GM10847 (cell line): ENCODE results near the gene MED22.

Experiments used
- POLR2A ChIP-seq: IDR thresholded peaks from 2 replicates; pipeline ENCODE4 v1.6.1; 2011; ENCODE audit not compliant: insufficient read length; ENCODE audit errors: extremely low read depth

Gene MED22

GRCh38 chr9:133331641-133332380, 16.1 kb downstream of the MED22 start:
- TF ChIP-seq POLR2A: no peak

GRCh38 chr9:133331221-133331620, 16.7 kb downstream of the MED22 start:
- TF ChIP-seq POLR2A: no peak

- TF ChIP-seq POLR2A: no peak
Measured at GRCh38 chr9:133327834-133328484, 20.0 kb downstream of the MED22 start.

- no peak for TF ChIP-seq POLR2A
Measured at GRCh38 chr9:133323991-133324703, 23.8 kb downstream of the MED22 start.

- no peak for TF ChIP-seq POLR2A
Measured at GRCh38 chr9:133323211-133323610, 24.7 kb downstream of the MED22 start.

- TF ChIP-seq POLR2A: no peak
Measured at GRCh38 chr9:133322701-133323100, 25.2 kb downstream of the MED22 start.

- no peak for TF ChIP-seq POLR2A
Measured at GRCh38 chr9:133321411-133321935, 26.5 kb downstream of the MED22 start.

GRCh38 chr9:133320421-133320881, 27.5 kb downstream of the MED22 start:
- TF ChIP-seq POLR2A: no peak

- no peak for TF ChIP-seq POLR2A
Measured at GRCh38 chr9:133315997-133316396, 31.9 kb downstream of the MED22 start.

- TF ChIP-seq POLR2A: no peak
Measured at GRCh38 chr9:133309608-133310007, 38.3 kb downstream of the MED22 start.

GRCh38 chr9:133307301-133307700, 40.6 kb downstream of the MED22 start:
- no peak for TF ChIP-seq POLR2A

GRCh38 chr9:133306242-133307204, 41.4 kb downstream of the MED22 start:
- TF ChIP-seq POLR2A: no peak

GRCh38 chr9:133305731-133306130, 42.2 kb downstream of the MED22 start:
- no peak for TF ChIP-seq POLR2A
